Spleen (tissue), 3 donors: ENCODE results near the gene CSNK2B.

Experiments
- POLR2A ChIP-seq, 3 donors: fragments of 450-650 bp; IDR thresholded peaks; one replicate each; pipeline ENCODE4 v1.5.1; 2017; ENCODE audit warnings: antibody characterized with exemption in 3 of 3, mild to moderate bottlenecking in 1 of 3
- POLR2AphosphoS5 ChIP-seq, 3 donors: sonication (generic); formaldehyde crosslinking; IDR thresholded peaks; one replicate each; pipeline ENCODE4 v1.5.1; 2017; ENCODE audit warnings: antibody characterized with exemption in 3 of 3

DNA sequence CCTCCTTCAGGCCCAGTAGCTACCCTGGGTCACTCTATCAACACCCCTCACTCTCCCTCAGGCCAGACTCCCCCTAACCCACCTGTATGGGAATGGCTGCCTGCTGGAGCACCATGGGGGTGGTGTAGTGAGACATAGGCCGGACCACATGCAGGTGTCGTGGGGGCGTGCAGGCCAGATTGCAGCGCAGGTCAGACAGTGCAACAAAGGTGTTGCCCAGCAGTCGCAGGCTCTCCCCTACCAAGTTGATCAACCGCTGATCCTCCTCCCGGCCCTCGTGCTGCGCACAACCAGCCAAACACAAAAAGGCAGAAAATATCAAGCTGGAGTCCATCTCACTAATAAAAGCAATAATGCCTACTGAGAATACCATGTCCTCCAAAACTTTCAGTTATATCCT is 20.6 kb upstream of the CSNK2B start:
- TF ChIP-seq POLR2AphosphoS5 (IDR thresholded peaks at IDR 0.05) (peak in 1 of 3 donors; percentile 22), POLR2A (IDR thresholded peaks at IDR 0.05) (no peak)
